ENCODE data around the gene PRRG3. TPM values are rescaled to one million over a fixed set of nuclear protein-coding genes. Genes with fewer than 3 reads are reported as not detected.

PRRG3 gene
- total RNA-seq, 2 experiments from 2014 or later = not detected

DNA sequence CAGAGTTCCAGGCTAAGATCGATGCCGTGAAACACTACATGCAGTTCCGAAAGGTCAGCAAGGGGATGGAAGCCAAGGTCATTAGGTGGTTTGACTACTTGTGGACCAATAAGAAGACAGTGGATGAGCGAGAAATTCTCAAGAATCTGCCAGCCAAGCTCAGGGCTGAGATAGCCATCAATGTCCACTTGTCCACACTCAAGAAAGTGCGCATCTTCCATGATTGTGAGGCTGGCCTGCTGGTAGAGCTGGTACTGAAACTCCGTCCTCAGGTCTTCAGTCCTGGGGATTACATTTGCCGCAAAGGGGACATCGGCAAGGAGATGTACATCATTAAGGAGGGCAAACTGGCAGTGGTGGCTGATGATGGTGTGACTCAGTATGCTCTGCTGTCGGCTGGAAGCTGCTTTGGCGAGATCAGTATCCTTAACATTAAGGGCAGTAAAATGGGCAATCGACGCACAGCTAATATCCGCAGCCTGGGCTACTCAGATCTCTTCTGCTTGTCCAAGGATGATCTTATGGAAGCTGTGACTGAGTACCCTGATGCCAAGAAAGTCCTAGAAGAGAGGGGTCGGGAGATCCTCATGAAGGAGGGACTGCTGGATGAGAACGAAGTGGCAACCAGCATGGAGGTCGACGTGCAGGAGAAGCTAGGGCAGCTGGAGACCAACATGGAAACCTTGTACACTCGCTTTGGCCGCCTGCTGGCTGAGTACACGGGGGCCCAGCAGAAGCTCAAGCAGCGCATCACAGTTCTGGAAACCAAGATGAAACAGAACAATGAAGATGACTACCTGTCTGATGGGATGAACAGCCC lies 48.6 kb downstream of the PRRG3 start:
- intact Hi-C loops (cut with DNase I, micrococcal nuclease) = no loop called here
- Histone ChIP-seq H3K9me3 (ENCODE audit: control insufficient read depth in 1 of 2, insufficient read depth in 1 of 2, low read length in 2 of 2) (no peaks in the 10 kb centered on the region), H3K27me3 (ENCODE audit: control insufficient read depth in 1 of 2, insufficient read depth in 2 of 2, low read length in 2 of 2) (no peaks in the 10 kb centered on the region), H3K4me3 (ENCODE audit: low read length) (no peak overlapping the region), H3K36me3 (ENCODE audit: insufficient read depth, low read length) (no peaks in the 10 kb centered on the region), H3K27ac (ENCODE audit: low read depth in 1 of 2, low read length in 2 of 2) (no peak overlapping the region), H3K4me1 (ENCODE audit: insufficient read depth, low read length) (no peaks in the 10 kb centered on the region)
- no peak overlapping the region for H3K4me3 Mint-ChIP-seq
- ATAC-seq (ENCODE audit: poor library complexity) (no peak), DNase-seq (no peak)
- TF ChIP-seq, protein P1, sequence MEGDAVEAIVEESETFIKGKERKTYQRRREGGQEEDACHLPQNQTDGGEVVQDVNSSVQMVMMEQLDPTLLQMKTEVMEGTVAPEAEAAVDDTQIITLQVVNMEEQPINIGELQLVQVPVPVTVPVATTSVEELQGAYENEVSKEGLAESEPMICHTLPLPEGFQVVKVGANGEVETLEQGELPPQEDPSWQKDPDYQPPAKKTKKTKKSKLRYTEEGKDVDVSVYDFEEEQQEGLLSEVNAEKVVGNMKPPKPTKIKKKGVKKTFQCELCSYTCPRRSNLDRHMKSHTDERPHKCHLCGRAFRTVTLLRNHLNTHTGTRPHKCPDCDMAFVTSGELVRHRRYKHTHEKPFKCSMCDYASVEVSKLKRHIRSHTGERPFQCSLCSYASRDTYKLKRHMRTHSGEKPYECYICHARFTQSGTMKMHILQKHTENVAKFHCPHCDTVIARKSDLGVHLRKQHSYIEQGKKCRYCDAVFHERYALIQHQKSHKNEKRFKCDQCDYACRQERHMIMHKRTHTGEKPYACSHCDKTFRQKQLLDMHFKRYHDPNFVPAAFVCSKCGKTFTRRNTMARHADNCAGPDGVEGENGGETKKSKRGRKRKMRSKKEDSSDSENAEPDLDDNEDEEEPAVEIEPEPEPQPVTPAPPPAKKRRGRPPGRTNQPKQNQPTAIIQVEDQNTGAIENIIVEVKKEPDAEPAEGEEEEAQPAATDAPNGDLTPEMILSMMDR (IDR thresholded peaks at IDR 0.05) = no peak
- ChIA-PET POLR2A (no interaction called here), CTCF (no interaction called here)
- no peaks in the 10 kb centered on the region for H3K9me3 Mint-ChIP-seq
- no peaks in the 10 kb centered on the region for H3K4me1 Mint-ChIP-seq (ENCODE audit: low read depth)
- H3K27me3 Mint-ChIP-seq = no peaks in the 10 kb centered on the region
- no peaks in the 10 kb centered on the region for H3K36me3 Mint-ChIP-seq (ENCODE audit: low read depth)
- H3K27ac Mint-ChIP-seq = no peak overlapping the region

DNA sequence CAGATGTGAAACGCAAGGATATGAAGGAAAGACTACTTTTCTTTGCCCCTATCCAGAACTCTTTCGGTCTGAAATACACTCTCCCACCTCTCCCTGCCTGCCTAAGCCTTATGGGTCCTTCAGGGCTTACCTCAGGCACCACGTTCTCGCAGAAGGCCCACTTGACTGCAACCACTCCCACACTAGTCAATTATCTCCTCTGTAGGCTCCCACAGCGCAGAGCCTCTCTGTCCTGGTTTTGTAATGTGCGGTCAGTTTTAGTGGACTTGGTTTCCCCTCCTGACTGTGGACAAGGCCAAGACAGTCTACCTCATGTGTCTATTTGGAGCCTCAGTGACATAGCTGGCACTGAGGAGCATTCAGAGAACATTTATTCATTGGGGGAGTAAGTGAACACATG lies 50.4 kb downstream of the PRRG3 start:
- peaks cover 0 to 3% of the 10 kb centered on the region in 2 experiments for H3K27me3 ChIP-seq (ENCODE audit: control insufficient read depth in 1 of 2, insufficient read depth in 2 of 2, low read length in 2 of 2)
- intact Hi-C loops (cut with DNase I, micrococcal nuclease) = no loop called here
- no peaks in the 10 kb centered on the region for H3K9me3 ChIP-seq (ENCODE audit: control insufficient read depth in 1 of 2, insufficient read depth in 1 of 2, low read length in 2 of 2)
- no peak for DNase-seq
- no peaks in the 10 kb centered on the region for H3K27me3 Mint-ChIP-seq
- no peak overlapping the region for H3K4me3 ChIP-seq (ENCODE audit: low read length)
- H3K36me3 ChIP-seq (ENCODE audit: insufficient read depth, low read length) = no peaks in the 10 kb centered on the region
- H3K4me1 ChIP-seq (ENCODE audit: insufficient read depth, low read length) = no peaks in the 10 kb centered on the region
- no peak for ATAC-seq (ENCODE audit: poor library complexity)
- no peak overlapping the region for H3K27ac ChIP-seq (ENCODE audit: low read depth in 1 of 2, low read length in 2 of 2)
- ChIA-PET POLR2A (no interaction called here), CTCF (no interaction called here)
- no peaks in the 10 kb centered on the region for H3K36me3 Mint-ChIP-seq (ENCODE audit: low read depth)
- TF ChIP-seq, protein P1 (IDR thresholded peaks at IDR 0.05) = no peak
- H3K4me3 Mint-ChIP-seq = no peak overlapping the region
- H3K4me1 Mint-ChIP-seq (ENCODE audit: low read depth) = no peaks in the 10 kb centered on the region
- H3K9me3 Mint-ChIP-seq = no peaks in the 10 kb centered on the region
- H3K27ac Mint-ChIP-seq = no peak overlapping the region

DNA sequence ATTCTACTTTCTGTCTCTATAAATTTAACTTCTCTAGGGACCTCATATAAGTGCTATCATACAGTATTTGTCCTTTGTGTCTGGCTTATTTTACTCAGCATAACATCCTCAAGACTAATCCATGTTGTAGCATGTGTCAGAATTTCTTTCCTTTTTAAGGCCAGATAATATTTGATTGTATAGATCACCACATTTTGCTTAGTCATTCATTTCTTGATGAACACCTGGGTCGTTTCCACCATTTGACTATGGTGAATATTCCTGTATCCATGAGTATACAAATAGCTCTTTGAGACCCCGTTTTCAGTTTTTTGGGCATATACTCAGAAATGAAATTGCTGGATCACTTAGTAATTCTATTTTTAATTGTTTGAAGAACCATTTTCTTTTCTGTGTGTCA lies 51.2 kb downstream of the PRRG3 start:
- H3K4me1 ChIP-seq (ENCODE audit: insufficient read depth, low read length) = no peaks in the 10 kb centered on the region
- H3K27ac ChIP-seq (ENCODE audit: low read depth in 1 of 2, low read length in 2 of 2) = no peak overlapping the region
- no peaks in the 10 kb centered on the region for H3K9me3 ChIP-seq (ENCODE audit: control insufficient read depth in 1 of 2, insufficient read depth in 1 of 2, low read length in 2 of 2)
- Mint-ChIP-seq H3K27ac (no peak overlapping the region), H3K27me3 (peaks cover 7% of the 10 kb centered on the region), H3K9me3 (no peaks in the 10 kb centered on the region), H3K36me3 (ENCODE audit: low read depth) (no peaks in the 10 kb centered on the region), H3K4me3 (no peak overlapping the region), H3K4me1 (ENCODE audit: low read depth) (no peaks in the 10 kb centered on the region)
- no peaks in the 10 kb centered on the region for H3K36me3 ChIP-seq (ENCODE audit: insufficient read depth, low read length)
- peaks cover 3 to 5% of the 10 kb centered on the region in 2 experiments for H3K27me3 ChIP-seq (ENCODE audit: control insufficient read depth in 1 of 2, insufficient read depth in 2 of 2, low read length in 2 of 2)
- TF ChIP-seq, protein P1 (IDR thresholded peaks at IDR 0.05) = no peak
- no peak overlapping the region for H3K4me3 ChIP-seq (ENCODE audit: low read length)
- ChIA-PET POLR2A (no interaction called here), CTCF (no interaction called here)
- ATAC-seq (ENCODE audit: poor library complexity) = no peak
- intact Hi-C loops (cut with DNase I, micrococcal nuclease) = no loop called here
- no peak for DNase-seq
